OCI-LY1 (cell line): ENCODE data around the gene SOX5.

Experiments
- H2AFZ ChIP-seq: fragments of 200-600 bp; sonication (generic), shearing (Covaris generic); 2 replicates; pipeline ENCODE4 v1.6.0; 2014; ENCODE audit warnings: antibody characterized with exemption, mild to moderate bottlenecking, low read length
- H3F3A ChIP-seq: fragments of 200-600 bp; sonication (generic), shearing (Covaris generic); 2 replicates; pipeline ENCODE4 v1.6.0; 2014; ENCODE audit warnings: mild to moderate bottlenecking, antibody characterized with exemption, low read length, moderate library complexity; ENCODE audit not compliant: insufficient read depth
- H3K27ac ChIP-seq: fragments of 200-600 bp; sonication (generic); 2 replicates; pipeline ENCODE4 v1.5.1; 2014; ENCODE audit warnings: low read length, mixed run types, mild to moderate bottlenecking, low read depth; ENCODE audit not compliant: poor library complexity, severe bottlenecking
- H3K27me3 ChIP-seq: fragments of 200-600 bp; sonication (generic); 2 replicates; pipeline ENCODE4 v1.6.0; 2014; ENCODE audit warnings: antibody characterized with exemption, mild to moderate bottlenecking, low read length, moderate library complexity; ENCODE audit not compliant: insufficient read depth
- H3K36me3 ChIP-seq: fragments of 200-600 bp; sonication (generic); 2 replicates; pipeline ENCODE4 v1.6.1; 2014; ENCODE audit warnings: mild to moderate bottlenecking, antibody characterized with exemption, low read length, moderate library complexity, mixed read lengths; ENCODE audit not compliant: insufficient read depth
- H3K4me1 ChIP-seq: fragments of 200-600 bp; sonication (generic); 2 replicates; pipeline ENCODE4 v1.5.1; 2014; ENCODE audit warnings: mild to moderate bottlenecking, low read length, moderate library complexity; ENCODE audit not compliant: insufficient read depth, severe bottlenecking
- H3K4me2 ChIP-seq: fragments of 200-600 bp; sonication (generic), shearing (Covaris generic); 2 replicates; pipeline ENCODE4 v1.6.1; 2014; ENCODE audit warnings: low read length
- H3K4me3 ChIP-seq: fragments of 200-600 bp; sonication (generic); 2 replicates; pipeline ENCODE4 v1.5.1; 2014; ENCODE audit warnings: low read length, low read depth, mild to moderate bottlenecking, mixed read lengths; ENCODE audit not compliant: poor library complexity, severe bottlenecking
- H3K79me2 ChIP-seq: fragments of 200-600 bp; shearing (Covaris generic); 2 replicates; pipeline ENCODE4 v1.6.1; 2016; ENCODE audit warnings: mixed run types, low read length, mixed read lengths; ENCODE audit not compliant: insufficient read depth
- H3K9ac ChIP-seq: fragments of 200-600 bp; sonication (generic), shearing (Covaris generic); 2 replicates; pipeline ENCODE4 v1.6.1; 2014; ENCODE audit warnings: mild to moderate bottlenecking, low read length, mixed read lengths
- H3K9me2 ChIP-seq: fragments of 200-600 bp; sonication (generic), shearing (Covaris generic); 2 replicates; pipeline ENCODE4 v1.6.1; 2014; ENCODE audit warnings: low read depth, mild to moderate bottlenecking, low read length, mixed read lengths
- H3K9me3 ChIP-seq: fragments of 200-600 bp; shearing (Covaris generic); 2 replicates; pipeline ENCODE4 v1.6.1; 2014; ENCODE audit warnings: low read length, mixed read lengths
- H4K20me1 ChIP-seq: fragments of 200-600 bp; sonication (generic), shearing (Covaris generic); 2 replicates; pipeline ENCODE4 v1.6.0; 2016; ENCODE audit warnings: mild to moderate bottlenecking, low read length; ENCODE audit not compliant: insufficient read depth
- CTCF ChIP-seq: fragments of 200-600 bp; sonication (generic), shearing (Covaris generic); IDR thresholded peaks from 2 replicates; pipeline ENCODE4 v1.5.1; 2017; ENCODE audit warnings: mild to moderate bottlenecking, antibody characterized with exemption, low read length, moderate library complexity, mixed read lengths
- EZH2 ChIP-seq: fragments of 200-600 bp; sonication (generic), shearing (Covaris generic); IDR thresholded peaks from 2 replicates; pipeline ENCODE4 v1.8.0; 2017; ENCODE audit warnings: borderline replicate concordance, mixed run types, mild to moderate bottlenecking, antibody characterized with exemption, low read length, moderate library complexity, mixed read lengths

SOX5 gene

GRCh38 chr12:23614280-23614679 is 335.2 kb downstream of the SOX5 start:
- Histone ChIP-seq H3K27ac (no peak overlapping the region), H3K79me2 (no peaks in the 10 kb centered on the region), H3K9ac (no peak overlapping the region), H3K36me3 (no peaks in the 10 kb centered on the region), H3K4me2 (no peak overlapping the region), H4K20me1 (no peaks in the 10 kb centered on the region), H3K9me2 (no peaks in the 10 kb centered on the region), H2AFZ (no peak overlapping the region), H3K4me1 (no peaks in the 10 kb centered on the region), H3K27me3 (no peaks in the 10 kb centered on the region), H3F3A (no peaks in the 10 kb centered on the region), H3K9me3 (no peaks in the 10 kb centered on the region), H3K4me3 (no peak overlapping the region)
- TF ChIP-seq EZH2 (no peak), CTCF (no peak)

GRCh38 chr12:23611320-23611719 is 338.1 kb downstream of the SOX5 start:
- Histone ChIP-seq H3K4me3 (no peak overlapping the region), H3K79me2 (no peaks in the 10 kb centered on the region), H3K27me3 (no peaks in the 10 kb centered on the region), H3F3A (no peaks in the 10 kb centered on the region), H4K20me1 (no peaks in the 10 kb centered on the region), H3K9me3 (no peaks in the 10 kb centered on the region), H2AFZ (no peak overlapping the region), H3K4me2 (no peak overlapping the region), H3K4me1 (no peaks in the 10 kb centered on the region), H3K9me2 (no peaks in the 10 kb centered on the region), H3K9ac (no peak overlapping the region), H3K27ac (no peak overlapping the region), H3K36me3 (no peaks in the 10 kb centered on the region)
- TF ChIP-seq CTCF (no peak), EZH2 (no peak)

DNA sequence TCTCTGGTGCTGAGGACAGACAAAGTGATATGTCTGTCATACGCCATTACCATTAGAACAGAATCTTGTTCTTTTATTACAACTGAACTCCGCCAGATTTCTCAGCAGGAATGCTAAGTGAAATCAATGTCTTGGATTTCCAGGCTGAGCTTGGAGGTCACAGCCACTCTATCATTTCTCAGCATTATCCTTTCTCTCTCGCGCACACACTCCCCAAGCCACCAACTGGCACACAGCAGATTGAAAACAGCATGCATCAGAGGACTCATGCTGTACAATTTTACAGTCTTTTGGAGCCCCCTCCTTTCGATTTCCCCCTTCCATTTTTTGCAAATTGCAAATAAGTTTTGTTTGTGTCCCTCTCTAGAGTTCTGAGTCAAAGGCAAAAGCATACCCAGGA is 348.6 kb downstream of the SOX5 start:
- TF ChIP-seq CTCF, result no peak
- no peak for TF ChIP-seq EZH2
- Histone ChIP-seq H3K79me2 (no peaks in the 10 kb centered on the region), H3K9me2 (no peaks in the 10 kb centered on the region), H3K4me3 (no peak overlapping the region), H3K9ac (no peak overlapping the region), H3K27ac (no peak overlapping the region), H3K4me2 (no peak overlapping the region), H3K9me3 (peaks cover 4% of the 10 kb centered on the region), H4K20me1 (no peaks in the 10 kb centered on the region), H3K4me1 (no peaks in the 10 kb centered on the region), H2AFZ (no peak overlapping the region), H3K36me3 (no peaks in the 10 kb centered on the region), H3K27me3 (no peaks in the 10 kb centered on the region), H3F3A (no peaks in the 10 kb centered on the region)
